T-helper 1 cell treated with Interleukin-12 subunit alpha and Interleukin-12 subunit beta and Interleukin-4 antibody, amounts not matched to agents 30 ng/mL and 1 ng/mL, for 36 hours (primary cell): ENCODE data around the gene ACOT13. TPM values are rescaled to one million over a fixed set of nuclear protein-coding genes. Genes with fewer than 3 reads are reported as not detected.

Experiments
- total RNA-seq: library from RNA; stranded (reverse); gene quantifications from 2 replicates; pipeline ENCODE4 v1.2.3, GENCODE V29; 2022

The ACOT13 gene
- total RNA-seq, 1 donor from 2014 or later: 21.0 TPM

Other genes with a start within 250 kb of the ACOT13 start
- 0.34 and 0.59 TPM in 2 replicates for gene GPLD1, start 177.5 kb upstream of the ACOT13 start, total RNA-seq
- gene ALDH5A1, start 172.1 kb upstream of the ACOT13 start, total RNA-seq: 5.6 and 5.7 TPM in 2 replicates
- gene KIAA0319, start 20.9 kb upstream of the ACOT13 start, total RNA-seq: not detected in 2 replicates
- 47.0 and 49.3 TPM in 2 replicates for gene TDP2, start 178 bp upstream of the ACOT13 start, total RNA-seq
- 118 and 123 TPM in 2 replicates for gene C6orf62, start 52.1 kb downstream of the ACOT13 start, total RNA-seq
- 58.1 and 61.1 TPM in 2 replicates for gene GMNN, start 107.9 kb downstream of the ACOT13 start, total RNA-seq
- 0.78 and 1.6 TPM in 2 replicates for gene ARMH2, start 131.8 kb downstream of the ACOT13 start, total RNA-seq